C4-2B (cell line): ENCODE data around the gene RAD50.

Source experiments
- H3K27ac ChIP-seq: fragments of 450-650 bp; 2 replicates; pipeline ENCODE4 v1.5.1; 2017
- ZFX ChIP-seq: fragments of 450-650 bp; IDR thresholded peaks from 2 replicates; pipeline ENCODE4 v1.6.1; 2017
- TF ChIP-seq, protein P1 (sequence below): fragments of 450-650 bp; conservative IDR thresholded peaks from 2 replicates; pipeline ENCODE4 v1.5.1; 2017; ENCODE audit warnings: mild to moderate bottlenecking

RAD50 gene

DNA sequence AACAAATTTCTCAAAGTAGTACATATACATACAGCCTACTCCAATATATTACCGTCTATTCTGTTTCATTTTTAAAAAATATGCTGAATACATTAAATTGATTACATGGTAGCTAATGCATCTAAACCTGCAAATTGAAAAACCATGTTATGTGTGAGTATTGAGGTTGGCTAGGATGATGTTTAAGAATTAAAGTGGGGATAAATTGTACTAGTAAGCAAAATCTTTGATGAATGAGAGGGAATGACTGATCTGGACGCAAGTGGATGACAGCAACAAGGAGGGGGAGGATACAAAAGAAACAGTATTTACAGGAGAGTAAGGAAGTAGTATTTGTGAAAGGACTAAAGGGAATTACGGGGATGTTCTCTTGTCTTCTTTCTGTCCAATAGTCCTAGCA lies 37.4 kb downstream of the RAD50 start:
- TF ChIP-seq, protein P1, sequence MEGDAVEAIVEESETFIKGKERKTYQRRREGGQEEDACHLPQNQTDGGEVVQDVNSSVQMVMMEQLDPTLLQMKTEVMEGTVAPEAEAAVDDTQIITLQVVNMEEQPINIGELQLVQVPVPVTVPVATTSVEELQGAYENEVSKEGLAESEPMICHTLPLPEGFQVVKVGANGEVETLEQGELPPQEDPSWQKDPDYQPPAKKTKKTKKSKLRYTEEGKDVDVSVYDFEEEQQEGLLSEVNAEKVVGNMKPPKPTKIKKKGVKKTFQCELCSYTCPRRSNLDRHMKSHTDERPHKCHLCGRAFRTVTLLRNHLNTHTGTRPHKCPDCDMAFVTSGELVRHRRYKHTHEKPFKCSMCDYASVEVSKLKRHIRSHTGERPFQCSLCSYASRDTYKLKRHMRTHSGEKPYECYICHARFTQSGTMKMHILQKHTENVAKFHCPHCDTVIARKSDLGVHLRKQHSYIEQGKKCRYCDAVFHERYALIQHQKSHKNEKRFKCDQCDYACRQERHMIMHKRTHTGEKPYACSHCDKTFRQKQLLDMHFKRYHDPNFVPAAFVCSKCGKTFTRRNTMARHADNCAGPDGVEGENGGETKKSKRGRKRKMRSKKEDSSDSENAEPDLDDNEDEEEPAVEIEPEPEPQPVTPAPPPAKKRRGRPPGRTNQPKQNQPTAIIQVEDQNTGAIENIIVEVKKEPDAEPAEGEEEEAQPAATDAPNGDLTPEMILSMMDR, result no peak
- no peak for TF ChIP-seq ZFX
- H3K27ac ChIP-seq, result no peak overlapping the region

GRCh38 chr5:132595624-132596023 lies 38.8 kb downstream of the RAD50 start:
- TF ChIP-seq, protein P1, result no peak
- TF ChIP-seq ZFX, result no peak
- H3K27ac ChIP-seq, result no peak overlapping the region

GRCh38 chr5:132601071-132601728 lies 44.4 kb downstream of the RAD50 start:
- no peak overlapping the region for H3K27ac ChIP-seq
- TF ChIP-seq, protein P1, result no peak
- no peak for TF ChIP-seq ZFX

GRCh38 chr5:132607095-132607494 lies 50.3 kb downstream of the RAD50 start:
- no peak overlapping the region for H3K27ac ChIP-seq
- no peak for TF ChIP-seq ZFX
- TF ChIP-seq, protein P1, result no peak

- H3K27ac ChIP-seq, result no peak overlapping the region
- TF ChIP-seq, protein P1, result no peak
- TF ChIP-seq ZFX, result no peak
Measured at GRCh38 chr5:132608107-132608506, 51.3 kb downstream of the RAD50 start.

DNA sequence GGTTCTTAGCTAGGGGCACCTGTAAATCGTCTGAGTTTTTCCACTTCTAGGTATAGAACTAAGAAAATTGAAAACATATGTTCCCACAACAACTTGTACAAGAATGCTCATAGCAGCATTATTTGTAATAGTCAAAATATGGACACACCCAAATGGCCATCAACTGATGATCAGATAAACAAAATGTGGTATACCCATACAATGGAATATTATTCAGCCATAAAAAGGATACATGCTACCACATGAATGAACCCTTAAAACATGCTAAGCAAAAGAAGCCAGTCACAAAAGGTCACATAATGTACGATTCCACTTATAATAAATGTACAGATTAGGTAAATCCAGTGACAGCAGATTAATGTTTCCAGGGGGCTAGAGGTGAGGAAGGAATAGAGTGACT lies 55.2 kb downstream of the RAD50 start:
- TF ChIP-seq, protein P1, result no peak
- TF ChIP-seq ZFX, result no peak
- H3K27ac ChIP-seq, result no peak overlapping the region

- no peak overlapping the region for H3K27ac ChIP-seq
- TF ChIP-seq, protein P1, result no peak
Measured at GRCh38 chr5:132612846-132613245, 56.1 kb downstream of the RAD50 start.
